ENCODE measurements around the gene STK25.

STK25 gene

GRCh38 chr2:241492174-241492565, 16.2 kb downstream of the STK25 start:
- no peak for DNase-seq

GRCh38 chr2:241491549-241492173, 16.7 kb downstream of the STK25 start:
- peak; percentile 29 for DNase-seq

- DNase-seq: peak; percentile 28
Observed at GRCh38 chr2:241490825-241491506, 17.4 kb downstream of the STK25 start.

GRCh38 chr2:241489733-241490680, 18.4 kb downstream of the STK25 start:
- DNase-seq: peak; percentile 92

- DNase-seq: peak; percentile 77
Observed at GRCh38 chr2:241489088-241489487, 19.3 kb downstream of the STK25 start.

- no peak for DNase-seq
Observed at GRCh38 chr2:241485172-241485911, 23.0 kb downstream of the STK25 start.

GRCh38 chr2:241483305-241483704, 25.1 kb downstream of the STK25 start:
- no peak for DNase-seq

- no peak for DNase-seq
Observed at GRCh38 chr2:241482126-241482955, 26.0 kb downstream of the STK25 start.

GRCh38 chr2:241481687-241482086, 26.7 kb downstream of the STK25 start:
- no peak for DNase-seq

- DNase-seq: no peak
Observed at GRCh38 chr2:241479026-241479898, 29.1 kb downstream of the STK25 start.

GRCh38 chr2:241478166-241478565, 30.2 kb downstream of the STK25 start:
- no peak for DNase-seq

GRCh38 chr2:241475267-241475666, 33.1 kb downstream of the STK25 start:
- DNase-seq: no peak

- DNase-seq: no peak
Observed at GRCh38 chr2:241473399-241473798, 35.0 kb downstream of the STK25 start.

- no peak for DNase-seq
Observed at GRCh38 chr2:241469746-241470145, 38.6 kb downstream of the STK25 start.

GRCh38 chr2:241468476-241468781, 40.0 kb downstream of the STK25 start:
- DNase-seq: no peak

GRCh38 chr2:241467777-241468475, 40.5 kb downstream of the STK25 start:
- no peak for DNase-seq

- DNase-seq: no peak
Observed at GRCh38 chr2:241466230-241466629, 42.2 kb downstream of the STK25 start.

GRCh38 chr2:241465543-241465942, 42.8 kb downstream of the STK25 start:
- DNase-seq: no peak

- no peak for DNase-seq
Observed at GRCh38 chr2:241463276-241464135, 44.9 kb downstream of the STK25 start.
